Muscle layer of duodenum (tissue), 2 donors: Measurements from ENCODE around the gene FECH.

Source experiments
- H3K27ac ChIP-seq: one replicate; pipeline ENCODE4 v1.7.0; 2013; ENCODE audit warnings: mild to moderate bottlenecking, low read length
- H3K27me3 ChIP-seq: one replicate; pipeline ENCODE4 v1.7.0; 2013; ENCODE audit warnings: low read depth, mild to moderate bottlenecking, control low read depth, low read length
- H3K36me3 ChIP-seq, 2 donors: one replicate each; pipeline ENCODE4 v1.7.0; 2013; ENCODE audit warnings: low read length in 2 of 2, control low read depth in 1 of 2, mild to moderate bottlenecking in 1 of 2; ENCODE audit not compliant: insufficient read depth in 2 of 2, control insufficient read depth in 1 of 2
- H3K4me1 ChIP-seq, 2 donors: one replicate each; pipeline ENCODE4 v1.7.0; 2013; ENCODE audit warnings: low read length in 2 of 2, mild to moderate bottlenecking in 2 of 2, control low read depth in 1 of 2, moderate library complexity in 1 of 2; ENCODE audit not compliant: insufficient read depth in 2 of 2, control insufficient read depth in 1 of 2
- H3K4me3 ChIP-seq, 2 donors: one replicate each; pipeline ENCODE4 v1.7.0; 2013; ENCODE audit warnings: low read length in 2 of 2, low read depth in 1 of 2, mild to moderate bottlenecking in 1 of 2
- H3K9me3 ChIP-seq, 2 donors: one replicate each; pipeline ENCODE4 v1.7.0; 2013; ENCODE audit warnings: low read length in 2 of 2, control low read depth in 1 of 2, mild to moderate bottlenecking in 1 of 2; ENCODE audit not compliant: control insufficient read depth in 1 of 2
- donor health status: healthy.

FECH gene

GRCh38 chr18:57579934-57580333 is 6.6 kb downstream of the FECH start:
- Histone ChIP-seq H3K36me3 (peaks cover 13 to 27% of the 10 kb centered on the region in 2 donors), H3K9me3 (no peaks in the 10 kb centered on the region), H3K27ac (no peak overlapping the region), H3K27me3 (no peaks in the 10 kb centered on the region), H3K4me1 (peaks cover 0 to under 1% of the 10 kb centered on the region in 2 donors), H3K4me3 (no peak overlapping the region)

DNA sequence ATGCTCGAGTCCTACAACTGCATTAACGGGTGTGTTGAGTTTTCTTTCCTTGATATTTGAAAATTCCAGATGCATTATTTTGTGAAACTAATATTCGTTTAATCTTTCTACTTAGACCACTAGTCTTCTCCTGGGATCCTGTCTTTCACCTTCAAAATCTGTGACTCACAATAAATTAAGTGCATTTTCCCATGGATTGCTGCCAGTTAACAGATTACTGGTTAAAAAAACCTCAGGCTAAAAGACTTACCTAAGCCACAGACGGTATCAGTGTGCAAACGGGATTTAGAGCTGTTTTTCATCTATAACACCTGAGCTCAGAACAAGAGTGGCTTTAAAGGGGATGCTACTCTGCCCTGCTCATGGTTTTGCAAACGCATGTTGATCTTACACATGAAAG is 10.2 kb downstream of the FECH start:
- H3K36me3 ChIP-seq, result peaks cover 21 to 50% of the 10 kb centered on the region in 2 donors

DNA sequence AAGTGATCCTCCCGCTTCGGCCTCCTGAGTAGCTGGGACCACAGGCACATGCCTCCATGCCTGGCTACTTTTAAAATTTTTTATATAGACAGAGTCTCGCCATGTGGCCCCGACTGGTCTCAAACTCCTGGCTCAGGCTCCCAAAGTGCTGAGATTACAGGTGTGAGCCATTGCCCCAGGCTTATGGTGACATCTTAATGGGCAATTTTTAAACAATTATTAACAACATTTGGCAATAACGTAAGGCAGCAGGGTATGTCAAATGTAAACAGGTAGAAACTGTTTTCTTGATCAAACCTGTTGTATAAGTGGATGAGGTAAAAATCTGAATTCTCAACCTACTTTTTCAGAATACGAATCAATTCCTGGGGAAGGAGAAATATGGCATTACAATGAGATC is 11.0 kb downstream of the FECH start:
- Histone ChIP-seq H3K27ac (no peak overlapping the region), H3K9me3 (no peaks in the 10 kb centered on the region), H3K4me3 (no peak overlapping the region), H3K36me3 (peaks cover 25 to 53% of the 10 kb centered on the region in 2 donors), H3K4me1 (no peaks in the 10 kb centered on the region), H3K27me3 (no peaks in the 10 kb centered on the region)

More for the DNA sequence above, 10.2 kb downstream of the FECH start:
- Histone ChIP-seq H3K4me3 (no peak overlapping the region), H3K27ac (no peak overlapping the region), H3K27me3 (no peaks in the 10 kb centered on the region), H3K9me3 (no peaks in the 10 kb centered on the region), H3K4me1 (no peaks in the 10 kb centered on the region)

DNA sequence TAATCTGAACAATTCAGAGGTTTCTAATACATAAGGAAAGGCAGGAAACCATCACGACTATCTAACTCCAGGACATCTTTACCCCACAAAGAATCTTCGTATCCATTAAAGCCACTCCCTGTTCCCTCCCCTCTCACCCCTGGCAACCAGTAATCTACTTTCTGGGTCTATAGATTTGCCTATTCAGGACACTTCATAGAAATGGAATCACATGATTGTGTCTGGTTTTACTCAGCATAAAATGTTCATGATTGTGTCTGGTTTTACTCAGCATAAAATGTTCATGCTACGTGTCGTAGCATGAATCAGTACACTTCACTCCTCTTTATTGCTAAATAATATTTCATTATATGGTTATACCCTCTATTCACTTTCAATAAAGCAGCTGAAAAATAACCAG is 11.6 kb downstream of the FECH start:
- H3K4me1 ChIP-seq, result no peaks in the 10 kb centered on the region
- no peak overlapping the region for H3K27ac ChIP-seq
- H3K4me3 ChIP-seq, result no peak overlapping the region
- no peaks in the 10 kb centered on the region for H3K27me3 ChIP-seq
- H3K9me3 ChIP-seq, result no peaks in the 10 kb centered on the region
- H3K36me3 ChIP-seq, result peaks cover 31 to 58% of the 10 kb centered on the region in 2 donors

DNA sequence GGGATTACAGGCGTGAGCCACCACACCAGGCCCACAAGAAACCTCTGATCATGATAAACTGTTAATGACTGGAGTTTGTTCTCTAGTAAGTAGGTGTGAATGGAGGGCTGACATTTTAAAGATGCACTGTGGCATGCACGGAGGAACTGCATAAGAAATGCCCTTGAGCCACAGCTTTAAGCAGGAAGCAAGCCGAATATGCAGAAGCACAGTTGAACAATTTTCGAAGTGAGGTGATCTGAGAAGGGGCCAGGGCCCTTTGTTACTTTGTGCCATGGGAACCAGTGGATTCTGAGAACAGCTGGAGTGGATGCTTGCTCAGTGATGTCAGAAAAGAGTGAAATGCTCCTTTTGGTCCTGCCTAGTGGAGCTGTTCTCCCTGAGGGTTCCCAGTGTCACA is 16.3 kb downstream of the FECH start:
- Histone ChIP-seq H3K9me3 (no peaks in the 10 kb centered on the region), H3K27me3 (no peaks in the 10 kb centered on the region), H3K36me3 (peaks cover 46 to 75% of the 10 kb centered on the region in 2 donors), H3K4me3 (no peak overlapping the region), H3K4me1 (no peaks in the 10 kb centered on the region), H3K27ac (no peak overlapping the region)

DNA sequence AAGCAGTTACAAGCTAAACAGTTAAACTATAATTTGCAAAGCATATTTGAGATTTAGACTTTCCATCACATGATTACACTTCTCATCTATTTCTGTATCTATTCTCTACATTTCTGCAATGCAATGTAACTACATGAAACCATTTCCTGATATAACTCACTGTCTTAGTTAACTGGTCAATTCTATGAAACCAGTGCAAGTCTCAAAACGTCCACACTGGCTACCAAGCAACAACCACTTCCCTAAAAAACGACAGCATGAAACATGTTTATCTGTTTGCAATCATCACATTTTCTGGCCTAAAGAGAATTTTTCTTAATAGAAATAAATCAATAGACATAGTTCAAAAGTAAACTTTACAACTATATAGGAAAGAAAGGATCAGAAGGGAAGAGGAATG is 17.4 kb downstream of the FECH start:
- Histone ChIP-seq H3K9me3 (no peaks in the 10 kb centered on the region), H3K4me3 (no peak overlapping the region), H3K36me3 (peaks cover 51 to 74% of the 10 kb centered on the region in 2 donors), H3K27me3 (no peaks in the 10 kb centered on the region), H3K27ac (no peak overlapping the region), H3K4me1 (no peaks in the 10 kb centered on the region)

DNA sequence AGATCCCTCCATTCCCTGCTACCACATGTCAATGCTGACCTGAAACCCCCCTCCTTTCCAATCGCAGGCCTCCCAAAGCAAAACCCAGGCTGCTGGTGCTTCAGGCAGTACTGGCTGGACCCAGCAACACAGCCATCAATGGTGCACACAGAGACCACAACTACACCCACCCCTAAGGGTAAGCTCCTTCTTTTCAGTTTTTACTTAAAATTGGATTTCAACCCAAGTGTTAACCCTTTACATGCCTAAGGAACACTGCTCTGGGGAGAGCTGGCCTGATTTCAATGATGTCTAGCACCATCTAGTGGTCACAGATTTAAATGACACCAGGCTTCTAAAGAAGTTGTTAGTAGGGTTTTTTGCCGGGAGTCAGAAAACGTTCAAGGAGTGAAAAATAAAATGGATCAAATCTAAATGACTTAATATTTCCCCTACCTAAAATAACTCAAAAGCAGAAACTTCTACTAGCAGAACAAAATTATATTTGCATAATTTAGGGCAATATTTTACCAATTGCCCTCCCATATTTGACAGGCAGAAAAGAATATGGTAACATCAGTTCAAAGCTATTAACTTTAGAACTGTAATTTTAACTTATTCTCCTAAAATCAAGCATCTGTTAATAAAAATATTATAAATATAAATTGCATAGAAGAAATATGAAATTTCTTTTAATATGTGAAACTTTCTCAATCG is 24.6 kb downstream of the FECH start:
- peaks cover 16 to 39% of the 10 kb centered on the region in 2 donors for H3K36me3 ChIP-seq

GRCh38 chr18:57561261-57561660 is 25.2 kb downstream of the FECH start:
- Histone ChIP-seq H3K4me1 (peaks cover 0 to 5% of the 10 kb centered on the region in 2 donors), H3K36me3 (peaks cover 13 to 38% of the 10 kb centered on the region in 2 donors), H3K9me3 (no peaks in the 10 kb centered on the region), H3K4me3 (no peak overlapping the region), H3K27me3 (no peaks in the 10 kb centered on the region), H3K27ac (no peak overlapping the region)

More for the DNA sequence above, 24.6 kb downstream of the FECH start:
- Histone ChIP-seq H3K27ac (no peak overlapping the region), H3K9me3 (no peaks in the 10 kb centered on the region), H3K27me3 (no peaks in the 10 kb centered on the region), H3K4me1 (peaks cover 0 to 5% of the 10 kb centered on the region in 2 donors), H3K4me3 (no peak overlapping the region)

GRCh38 chr18:57559314-57559713 is 27.2 kb downstream of the FECH start:
- Histone ChIP-seq H3K27me3 (no peaks in the 10 kb centered on the region), H3K36me3 (peaks cover 8 to 35% of the 10 kb centered on the region in 2 donors), H3K9me3 (no peaks in the 10 kb centered on the region), H3K27ac (no peak overlapping the region), H3K4me3 (no peak overlapping the region), H3K4me1 (peaks cover 0 to 5% of the 10 kb centered on the region in 2 donors)

DNA sequence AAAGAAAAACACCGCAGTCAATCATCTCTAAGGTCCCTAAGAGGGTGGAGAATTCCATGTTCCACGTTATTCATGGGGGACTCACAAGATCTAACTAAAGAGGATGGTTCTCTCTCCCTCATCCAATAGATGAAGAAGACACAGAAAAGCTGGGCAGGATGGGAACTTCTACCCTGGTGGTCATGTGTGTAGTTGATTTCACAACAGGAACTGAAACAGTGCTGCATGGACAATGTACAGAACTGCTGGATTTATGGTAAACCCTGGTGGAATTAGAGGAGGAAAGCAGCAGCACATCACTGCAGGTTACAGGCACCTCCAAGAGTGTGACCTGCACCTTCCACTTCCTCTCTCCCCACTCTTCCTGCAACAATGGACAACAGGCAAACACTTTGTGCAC is 31.4 kb downstream of the FECH start:
- peaks cover 16 to 53% of the 10 kb centered on the region in 2 donors for H3K36me3 ChIP-seq
- no peaks in the 10 kb centered on the region for H3K27me3 ChIP-seq
- H3K27ac ChIP-seq, result no peak overlapping the region
- H3K9me3 ChIP-seq, result no peaks in the 10 kb centered on the region
- no peaks in the 10 kb centered on the region for H3K4me1 ChIP-seq
- H3K4me3 ChIP-seq, result no peak overlapping the region

DNA sequence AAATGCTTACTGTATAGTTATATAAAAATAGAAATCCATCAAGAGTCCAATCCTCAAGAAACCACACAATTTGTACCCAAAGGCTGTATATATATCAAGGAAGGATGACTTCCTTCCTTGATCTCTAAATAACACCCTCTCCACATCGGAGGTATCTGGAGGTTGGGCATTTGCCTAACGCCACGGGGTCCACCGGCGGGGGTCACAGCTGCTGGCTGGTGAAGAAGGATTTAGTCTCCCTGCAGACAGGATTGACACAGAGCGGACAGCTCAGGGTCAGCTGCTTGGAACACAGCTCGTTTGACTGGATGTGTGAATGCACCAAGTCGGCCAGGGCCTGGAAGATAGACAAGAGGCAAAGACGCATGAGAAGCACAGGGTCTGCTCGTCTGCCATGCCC is 36.0 kb downstream of the FECH start:
- peaks cover 19 to 37% of the 10 kb centered on the region in 2 donors for H3K36me3 ChIP-seq

DNA sequence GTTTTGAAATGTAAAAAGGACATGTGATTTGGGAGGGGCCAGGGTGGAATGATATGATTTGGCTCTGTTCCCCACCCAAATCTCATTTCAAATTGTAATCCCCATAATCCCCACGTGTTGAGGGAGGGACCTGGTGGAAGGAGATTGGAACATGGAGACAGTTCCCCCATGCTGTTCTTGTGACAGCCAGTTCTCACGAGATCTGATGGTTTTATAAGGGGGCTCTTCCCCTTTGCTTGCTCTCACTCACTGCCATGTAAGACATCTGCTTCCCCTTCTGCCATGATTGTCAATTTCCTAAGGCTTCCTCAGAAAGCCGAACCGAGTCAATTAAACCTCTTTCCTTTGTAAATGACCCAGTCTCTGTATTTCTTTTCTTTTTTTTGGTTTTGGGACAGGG is 39.2 kb downstream of the FECH start:
- Histone ChIP-seq H3K36me3 (peaks cover 5 to 14% of the 10 kb centered on the region in 2 donors), H3K4me1 (no peaks in the 10 kb centered on the region), H3K27ac (no peak overlapping the region), H3K4me3 (no peak overlapping the region), H3K27me3 (no peaks in the 10 kb centered on the region), H3K9me3 (no peaks in the 10 kb centered on the region)

More for the DNA sequence above, 36.0 kb downstream of the FECH start:
- Histone ChIP-seq H3K9me3 (no peaks in the 10 kb centered on the region), H3K27me3 (no peaks in the 10 kb centered on the region), H3K27ac (no peak overlapping the region), H3K4me1 (no peaks in the 10 kb centered on the region), H3K4me3 (no peak overlapping the region)
